Measurements from ENCODE around the gene HSD11B1L. TPM values are rescaled to one million over a fixed set of nuclear protein-coding genes. Genes with fewer than 3 reads are reported as not detected.
"Not testable (repeated sequence)": the region's sequence is repeated elsewhere in the genome, so short reads cannot be mapped to it uniquely, and the experiment has no call there.

HSD11B1L gene
- total RNA-seq, 2 experiments from 2014 or later, result 1.8 to 2.2 TPM

- CTCF ChIA-PET, result interaction anchor here (0.8 kb wide), 1 partner anchor 26 kb away, joined by 3 read pairs; no protein-coding TSS in a partner anchor
- POLR2A ChIA-PET, result no interaction called here
These were observed 32.4 kb downstream of the HSD11B1L start for GRCh38 chr19:5713228-5713627.

GRCh38 chr19:5714816-5715215, 34.0 kb downstream of the HSD11B1L start:
- ChIA-PET POLR2A (interaction anchor here (0.7 to 1.6 kb wide), 3 partner anchors 22 to 710 kb away, joined by 4 to 15 read pairs (median 5); partner anchors contain the start of gene KHSRP), CTCF (interaction anchor here (0.7 to 1.8 kb wide), 4 partner anchors 20 to 83 kb away, joined by 4 to 8 read pairs (median 6); partner anchors contain the start of gene RPL36)

- POLR2A ChIA-PET, result interaction anchor here (0.7 to 4.4 kb wide), 5 partner anchors 10 to 187 kb away, joined by 3 to 73 read pairs (median 3); partner anchors contain the start of gene RPL36
- CTCF ChIA-PET, result interaction anchor here (1.6 to 2.8 kb wide), 3 partner anchors 10 to 27 kb away, joined by 5 to 25 read pairs (median 8); partner anchors contain the start of gene RPL36
These were observed 36.5 kb downstream of the HSD11B1L start for GRCh38 chr19:5717215-5717935.

DNA sequence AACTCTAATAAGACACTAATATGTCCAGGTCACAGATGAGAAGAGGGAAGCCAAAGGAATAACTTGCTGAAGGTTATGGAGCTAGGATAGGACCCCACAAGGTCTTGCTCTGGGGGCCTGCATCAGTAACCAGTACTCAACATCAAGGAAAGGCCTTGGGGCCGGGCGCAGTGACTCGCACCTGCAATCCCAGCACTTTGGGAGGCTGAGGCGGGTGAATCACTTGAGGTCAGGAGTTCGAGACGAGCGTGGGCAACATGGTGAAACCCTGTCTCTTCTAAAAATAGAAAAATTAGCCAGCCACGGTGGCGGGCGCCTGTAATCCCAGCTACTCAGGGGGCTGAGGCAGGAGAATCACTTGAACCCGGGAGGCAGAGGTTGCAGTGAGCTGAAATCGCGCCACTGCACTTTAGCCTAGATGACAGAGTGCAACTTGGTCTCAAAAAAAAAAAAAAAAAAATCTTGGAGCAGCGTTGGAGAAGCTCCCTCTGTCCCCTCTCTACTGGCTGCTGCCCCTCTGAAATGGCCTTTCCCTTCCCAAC, 37.3 kb downstream of the HSD11B1L start:
- CTCF ChIA-PET, result interaction anchor here (0.6 to 3.5 kb wide), 7 partner anchors 9 to 1578 kb away, joined by 3 to 30 read pairs (median 6); partner anchors contain the start of gene RPL36
- POLR2A ChIA-PET, result interaction anchor here (0.6 to 4.4 kb wide), 16 partner anchors 8 to 1479 kb away, joined by 3 to 73 read pairs (median 5); partner anchors contain the start of genes DUS3L, NDUFA11, RPL36 and SAFB

GRCh38 chr19:5718579-5719273, 37.9 kb downstream of the HSD11B1L start:
- CTCF ChIA-PET, result interaction anchor here (0.6 to 3.5 kb wide), 7 partner anchors 9 to 1579 kb away, joined by 3 to 30 read pairs (median 5); partner anchors contain the start of gene RPL36

GRCh38 chr19:5719274-5719960, 38.6 kb downstream of the HSD11B1L start:
- POLR2A ChIA-PET, result interaction anchor here (0.6 to 4.4 kb wide), 11 partner anchors 12 to 742 kb away, joined by 3 to 73 read pairs (median 12); partner anchors contain the start of genes DUS3L, NDUFA11, RPL36 and SAFB
- CTCF ChIA-PET, result interaction anchor here (0.9 to 3.5 kb wide), 6 partner anchors 10 to 85 kb away, joined by 4 to 30 read pairs (median 6); partner anchors contain the start of gene RPL36

More at GRCh38 chr19:5718579-5719273, 37.9 kb downstream of the HSD11B1L start:
- POLR2A ChIA-PET, result interaction anchor here (0.6 to 4.4 kb wide), 19 partner anchors 9 to 1478 kb away, joined by 3 to 73 read pairs (median 5); partner anchors contain the start of genes DUS3L, NDUFA11, RPL36 and SAFB

- POLR2A ChIA-PET, result interaction anchor here (0.5 to 4.4 kb wide), 8 partner anchors 14 to 108 kb away, joined by 3 to 73 read pairs (median 10); partner anchors contain the start of genes DUS3L, RPL36, SAFB and SAFB2
- CTCF ChIA-PET, result interaction anchor here (0.9 to 3.5 kb wide), 7 partner anchors 18 to 83 kb away, joined by 3 to 30 read pairs (median 7); no protein-coding TSS in a partner anchor
These were observed 39.3 kb downstream of the HSD11B1L start, which contains the start of the genes CATSPERD and LONP1 for GRCh38 chr19:5719961-5720790. CATSPERD (plus strand) TSS chr19:5720637; CDS start chr19:5720738, 101 bp downstream. LONP1 (minus strand) TSS chr19:5720146; CDS start chr19:5720132, 14 bp downstream.

DNA sequence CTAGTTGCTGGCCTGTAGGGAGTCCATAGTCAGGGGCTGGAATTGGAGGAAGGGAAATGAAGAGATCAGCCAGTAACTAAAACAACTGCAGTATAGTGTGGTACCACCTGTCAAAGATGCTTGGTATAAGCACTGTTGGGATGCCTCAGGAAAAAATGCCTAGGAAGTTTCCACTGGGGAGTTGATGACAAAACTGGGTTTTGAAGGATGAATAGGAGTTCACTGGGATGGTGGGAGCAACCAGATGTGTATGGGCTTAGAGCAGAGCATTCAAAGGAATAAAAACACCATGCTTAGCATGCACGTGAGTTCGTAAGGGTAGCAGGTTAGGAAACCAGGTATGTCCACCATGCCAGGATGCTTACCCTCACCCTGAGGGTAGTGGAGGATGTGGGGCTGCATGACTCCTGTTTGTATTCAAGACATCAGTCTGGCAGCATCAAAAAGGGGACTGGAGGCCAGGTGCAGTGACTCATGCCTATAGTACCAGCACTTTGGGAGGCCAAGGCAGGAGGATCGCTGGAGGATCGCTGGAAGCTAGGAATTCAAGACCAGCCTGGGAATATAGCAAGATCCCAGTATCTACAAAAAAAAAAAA, 46.7 kb downstream of the HSD11B1L start:
- POLR2A ChIA-PET, result no interaction called here
- CTCF ChIA-PET, result no interaction called here

DNA sequence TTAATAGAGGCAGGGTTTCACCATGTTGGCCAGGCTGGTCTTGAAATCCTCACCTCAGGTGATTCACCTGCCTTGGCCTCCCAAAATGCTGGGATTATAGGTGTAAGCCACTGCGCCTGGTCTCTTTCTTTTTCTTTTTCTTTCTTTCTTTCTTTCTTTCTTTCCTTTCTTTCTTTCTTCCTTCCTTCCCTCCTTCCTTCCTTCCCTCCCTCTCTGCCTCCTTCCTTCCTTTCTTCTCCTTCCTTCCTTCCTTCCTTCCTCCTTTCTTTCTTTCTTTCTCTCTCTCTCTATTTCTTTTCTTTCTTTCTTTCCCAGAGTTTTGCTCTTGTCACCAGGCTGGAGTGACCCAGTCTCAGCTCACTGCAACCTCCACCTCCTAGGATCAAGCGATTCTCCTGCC, 52.3 kb downstream of the HSD11B1L start:
- POLR2A ChIA-PET, CTCF ChIA-PET: not testable (repeated sequence)

Other genes with a start within 250 kb of the HSD11B1L start
- not detected for gene ZNRF4, start 225.6 kb upstream of the HSD11B1L start, total RNA-seq
- under 1 TPM; 0.27 to 0.48 TPM for gene TINCR, start 113.1 kb upstream of the HSD11B1L start, total RNA-seq
- gene SAFB2, start 58.3 kb upstream of the HSD11B1L start, total RNA-seq, result 10 to 100 TPM; 78.5 to 83.6 TPM
- 100 to 1,000 TPM; 128 to 129 TPM for gene SAFB, start 57.9 kb upstream of the HSD11B1L start, total RNA-seq
- 10 to 100 TPM; 54.6 to 62.1 TPM for gene MICOS13, start 511 bp upstream of the HSD11B1L start, total RNA-seq
- gene RPL36, start 9.3 kb downstream of the HSD11B1L start, total RNA-seq, result 1,000 to 10,000 TPM; 1,455 to 1,458 TPM
- gene LONP1, start 39.1 kb downstream of the HSD11B1L start, total RNA-seq, result 100 to 1,000 TPM; 284 to 290 TPM
- gene CATSPERD, start 39.6 kb downstream of the HSD11B1L start, total RNA-seq, result not detected
- 1 to 10 TPM; 8.5 to 9.9 TPM for gene PRR22, start 103.7 kb downstream of the HSD11B1L start, total RNA-seq
- 10 to 100 TPM; 85.1 to 94.6 TPM for gene DUS3L, start 110.1 kb downstream of the HSD11B1L start, total RNA-seq
- under 1 TPM in 1 of 2 experiments, not detected in 1; 0.25 TPM for gene NRTN, start 124.0 kb downstream of the HSD11B1L start, total RNA-seq
- not detected for gene FUT6, start 158.7 kb downstream of the HSD11B1L start, total RNA-seq
- gene FUT3, start 170.4 kb downstream of the HSD11B1L start, total RNA-seq, result not detected
- gene FUT5, start 189.5 kb downstream of the HSD11B1L start, total RNA-seq, result not detected
- gene NDUFA11, start 222.8 kb downstream of the HSD11B1L start, total RNA-seq, result 100 to 1,000 TPM; 238 to 252 TPM
- 1 to 10 TPM; 1.7 to 1.9 TPM for gene VMAC, start 223.8 kb downstream of the HSD11B1L start, total RNA-seq
- gene CAPS, start 233.2 kb downstream of the HSD11B1L start, total RNA-seq, result 1 to 10 TPM; 1.7 to 2.2 TPM

Data from activated CD8-positive, alpha-beta memory T cell treated with anti-CD3 and anti-CD28 coated beads for 36 hours (primary cell).